ENCODE measurements around the gene CHMP3. TPM values are rescaled to one million over a fixed set of nuclear protein-coding genes. Genes with fewer than 3 reads are reported as not detected.

Gene CHMP3
- total RNA-seq, 2 donors from 2014 or later: 20.5 to 29.3 TPM

DNA sequence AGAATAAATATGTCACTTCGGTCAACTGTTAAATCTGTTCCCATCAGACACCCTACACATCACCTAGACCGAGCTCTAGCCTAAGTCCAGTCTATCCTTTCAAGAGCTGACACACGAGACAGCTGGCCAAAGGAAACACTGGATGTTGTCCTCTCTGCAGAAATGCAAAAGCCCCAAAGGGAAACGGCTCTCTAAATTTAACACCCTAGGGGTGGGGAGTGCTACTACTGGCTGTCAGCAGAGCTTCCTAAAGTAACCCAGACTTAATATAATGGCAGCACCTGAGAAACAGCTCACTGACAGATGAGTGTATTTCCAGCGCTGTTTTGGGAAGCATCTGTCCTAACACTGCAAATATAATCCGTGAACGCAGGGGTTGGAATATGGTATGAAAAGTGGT is 55.6 kb downstream of the CHMP3 start:
- H3K27me3 Mint-ChIP-seq (ENCODE audit: insufficient read depth): no peaks in the 10 kb centered on the region
- TF ChIP-seq, protein P1, sequence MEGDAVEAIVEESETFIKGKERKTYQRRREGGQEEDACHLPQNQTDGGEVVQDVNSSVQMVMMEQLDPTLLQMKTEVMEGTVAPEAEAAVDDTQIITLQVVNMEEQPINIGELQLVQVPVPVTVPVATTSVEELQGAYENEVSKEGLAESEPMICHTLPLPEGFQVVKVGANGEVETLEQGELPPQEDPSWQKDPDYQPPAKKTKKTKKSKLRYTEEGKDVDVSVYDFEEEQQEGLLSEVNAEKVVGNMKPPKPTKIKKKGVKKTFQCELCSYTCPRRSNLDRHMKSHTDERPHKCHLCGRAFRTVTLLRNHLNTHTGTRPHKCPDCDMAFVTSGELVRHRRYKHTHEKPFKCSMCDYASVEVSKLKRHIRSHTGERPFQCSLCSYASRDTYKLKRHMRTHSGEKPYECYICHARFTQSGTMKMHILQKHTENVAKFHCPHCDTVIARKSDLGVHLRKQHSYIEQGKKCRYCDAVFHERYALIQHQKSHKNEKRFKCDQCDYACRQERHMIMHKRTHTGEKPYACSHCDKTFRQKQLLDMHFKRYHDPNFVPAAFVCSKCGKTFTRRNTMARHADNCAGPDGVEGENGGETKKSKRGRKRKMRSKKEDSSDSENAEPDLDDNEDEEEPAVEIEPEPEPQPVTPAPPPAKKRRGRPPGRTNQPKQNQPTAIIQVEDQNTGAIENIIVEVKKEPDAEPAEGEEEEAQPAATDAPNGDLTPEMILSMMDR (conservative IDR thresholded peaks at IDR 0.05): no peak
- no peak overlapping the region for H3K9ac ChIP-seq (ENCODE audit: extremely low read depth, low read length, poor library complexity, severe bottlenecking)
- H3K36me3 ChIP-seq (ENCODE audit: control insufficient read depth, insufficient read depth, low read length): peaks cover 48% of the 10 kb centered on the region
- H3K4me1 ChIP-seq (ENCODE audit: control insufficient read depth, insufficient read depth, low read length): no peaks in the 10 kb centered on the region
- H3K4me1 Mint-ChIP-seq: no peaks in the 10 kb centered on the region
- H3K27ac Mint-ChIP-seq: no peak overlapping the region
- 93 to 97% methylated on average over 6 to 7 of the region's 7 CpGs for WGBS, 2 experiments (ENCODE audit: insufficient coverage in 1 of 2, insufficient read length in 1 of 2)
- no peak for DNase-seq
- peaks cover 53% of the 10 kb centered on the region for H3K36me3 Mint-ChIP-seq (ENCODE audit: low read depth)
- H3K27ac ChIP-seq (ENCODE audit: low read depth, low read length): no peak overlapping the region
- H3K27me3 ChIP-seq (ENCODE audit: control insufficient read depth, insufficient read depth, low read length, poor library complexity, severe bottlenecking): no peaks in the 10 kb centered on the region
- H3K4me3 ChIP-seq (ENCODE audit: low read length): no peak overlapping the region
- no peak overlapping the region for H3K4me3 Mint-ChIP-seq
- peaks cover 5% of the 10 kb centered on the region for H3K9me3 Mint-ChIP-seq
- peaks cover 7% of the 10 kb centered on the region for H3K9me3 ChIP-seq (ENCODE audit: control insufficient read depth, low read length)

DNA sequence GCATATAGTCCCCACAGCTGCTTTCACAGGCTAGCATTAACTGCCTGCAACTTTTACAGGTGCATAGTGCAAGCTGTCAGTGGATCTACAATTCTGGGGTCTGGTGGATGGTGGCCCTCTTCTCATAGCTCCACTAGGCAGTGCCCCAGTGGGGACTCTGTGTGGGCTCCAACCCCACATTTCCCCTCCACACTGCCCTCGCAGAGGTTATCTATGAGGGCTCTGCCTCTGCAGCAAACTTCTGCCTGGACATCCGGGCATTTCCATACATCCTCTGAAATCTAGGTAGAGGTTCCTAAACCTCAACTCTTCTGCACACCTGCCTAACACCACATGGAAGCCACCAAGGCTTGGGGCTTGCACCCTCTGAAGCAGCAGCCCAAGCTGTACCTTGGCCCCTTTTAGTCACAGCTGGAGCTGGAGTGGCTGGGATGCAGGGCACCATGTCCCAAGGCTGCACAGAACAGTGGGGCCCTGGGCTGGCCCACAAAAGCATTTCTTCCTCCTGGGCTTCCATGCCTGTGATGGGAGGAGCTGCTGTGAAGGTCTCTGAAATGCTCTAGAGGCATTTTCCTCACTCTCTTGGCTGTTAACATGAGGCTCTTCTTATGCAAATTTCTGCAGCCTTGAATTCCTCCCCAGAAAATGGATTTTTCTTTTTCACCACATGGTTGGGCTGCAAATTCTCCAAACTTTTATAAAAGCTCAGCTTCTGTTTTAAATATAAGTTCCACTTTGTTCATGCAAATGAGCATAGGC is 62.7 kb downstream of the CHMP3 start:
- no peak overlapping the region for H3K4me3 ChIP-seq (ENCODE audit: low read length)
- TF ChIP-seq, protein P1 (conservative IDR thresholded peaks at IDR 0.05): no peak
- Mint-ChIP-seq H3K4me3 (no peak overlapping the region), H3K27ac (no peak overlapping the region), H3K9me3 (peaks cover 54% of the 10 kb centered on the region), H3K36me3 (ENCODE audit: low read depth) (peaks cover 96% of the 10 kb centered on the region), H3K4me1 (no peaks in the 10 kb centered on the region), H3K27me3 (ENCODE audit: insufficient read depth) (no peaks in the 10 kb centered on the region)
- peaks cover 93% of the 10 kb centered on the region for H3K36me3 ChIP-seq (ENCODE audit: control insufficient read depth, insufficient read depth, low read length)
- WGBS, 2 experiments (ENCODE audit: insufficient coverage in 1 of 2, insufficient read length in 1 of 2): 80 to 95% methylated on average over 1 to 2 of the region's 2 CpGs
- H3K9me3 ChIP-seq (ENCODE audit: control insufficient read depth, low read length): peaks cover 69% of the 10 kb centered on the region
- no peak overlapping the region for H3K27ac ChIP-seq (ENCODE audit: low read depth, low read length)
- no peak overlapping the region for H3K9ac ChIP-seq (ENCODE audit: extremely low read depth, low read length, poor library complexity, severe bottlenecking)
- no peak for DNase-seq
- H3K27me3 ChIP-seq (ENCODE audit: control insufficient read depth, insufficient read depth, low read length, poor library complexity, severe bottlenecking): no peaks in the 10 kb centered on the region
- no peaks in the 10 kb centered on the region for H3K4me1 ChIP-seq (ENCODE audit: control insufficient read depth, insufficient read depth, low read length)

DNA sequence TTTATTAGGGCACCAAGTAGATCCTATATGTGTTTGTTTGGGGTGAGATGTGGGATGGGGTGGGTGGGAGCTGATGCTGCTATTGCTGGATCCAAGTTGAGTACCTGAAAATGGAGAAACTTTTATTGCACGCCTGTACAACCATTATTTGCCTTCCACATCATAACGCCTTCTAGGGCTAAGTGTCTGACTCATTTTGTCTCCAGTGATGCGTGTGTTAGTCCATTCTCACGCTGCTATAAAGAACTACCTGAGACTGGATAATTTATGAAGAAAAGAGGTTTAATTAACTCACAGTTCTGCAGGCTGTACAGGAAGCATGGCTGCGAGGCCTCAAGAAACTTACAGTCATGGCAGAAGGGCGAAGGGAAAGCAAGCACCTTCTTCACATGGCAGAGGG is 63.9 kb downstream of the CHMP3 start:
- H3K9me3 Mint-ChIP-seq: peaks cover 60% of the 10 kb centered on the region
- Histone ChIP-seq H3K36me3 (ENCODE audit: control insufficient read depth, insufficient read depth, low read length) (peaks cover 94% of the 10 kb centered on the region), H3K4me1 (ENCODE audit: control insufficient read depth, insufficient read depth, low read length) (no peaks in the 10 kb centered on the region), H3K27ac (ENCODE audit: low read depth, low read length) (no peak overlapping the region), H3K9me3 (ENCODE audit: control insufficient read depth, low read length) (peaks cover 79% of the 10 kb centered on the region), H3K9ac (ENCODE audit: extremely low read depth, low read length, poor library complexity, severe bottlenecking) (no peak overlapping the region), H3K4me3 (ENCODE audit: low read length) (no peak overlapping the region), H3K27me3 (ENCODE audit: control insufficient read depth, insufficient read depth, low read length, poor library complexity, severe bottlenecking) (no peaks in the 10 kb centered on the region)
- 95 to 100% methylated on average over 6 of the region's 6 CpGs for WGBS, 2 experiments (ENCODE audit: insufficient coverage in 1 of 2, insufficient read length in 1 of 2)
- H3K36me3 Mint-ChIP-seq (ENCODE audit: low read depth): peaks cover 97% of the 10 kb centered on the region
- no peaks in the 10 kb centered on the region for H3K4me1 Mint-ChIP-seq
- H3K27me3 Mint-ChIP-seq (ENCODE audit: insufficient read depth): no peaks in the 10 kb centered on the region
- DNase-seq: no peak
- H3K4me3 Mint-ChIP-seq: no peak overlapping the region
- no peak overlapping the region for H3K27ac Mint-ChIP-seq
- TF ChIP-seq, protein P1 (conservative IDR thresholded peaks at IDR 0.05): no peak

Data from endodermal cell (in vitro differentiated cells).